Pulmonary artery endothelial cell (primary cell): ENCODE data around the gene VSX2. TPM values are rescaled to one million over a fixed set of nuclear protein-coding genes. Genes with fewer than 3 reads are reported as not detected.

ENCODE experiments used
- DNase-seq: peaks from one replicate; pipeline ENCODE4 v3.0.0-alpha.2; 2011; ENCODE audit warnings: low read depth, low spot score
- total RNA-seq: library from RNA; depleted of rRNA; stranded (reverse); fragments of >200 nt; gene quantifications from 2 replicates; pipeline ENCODE4 v1.2.3, GENCODE V29; 2014

The VSX2 gene
- total RNA-seq, 1 donor from 2014 or later = not detected

DNA sequence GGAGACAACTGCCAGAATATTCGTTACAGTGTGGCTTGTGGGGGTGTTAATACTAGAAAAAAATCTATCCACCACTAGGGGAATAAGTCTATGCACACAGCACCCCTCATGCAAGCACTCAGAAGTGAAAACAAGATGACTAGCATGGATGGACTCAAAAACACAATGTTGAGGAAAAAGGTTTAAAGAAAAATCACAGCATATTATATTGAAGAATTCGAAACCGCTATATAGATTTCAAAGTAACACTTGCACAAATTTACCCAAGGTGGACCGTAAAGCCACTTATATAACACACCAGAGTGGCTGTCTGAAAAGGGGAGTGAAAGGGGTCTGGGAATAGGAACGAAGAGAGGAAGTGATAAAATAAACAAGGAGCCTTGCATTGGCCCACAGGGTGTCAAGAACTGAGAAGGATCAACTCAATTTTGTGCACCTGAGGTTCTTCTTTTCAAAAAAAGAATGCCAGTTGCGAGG, 62.9 kb downstream of the VSX2 start:
- no peak for DNase-seq

DNA sequence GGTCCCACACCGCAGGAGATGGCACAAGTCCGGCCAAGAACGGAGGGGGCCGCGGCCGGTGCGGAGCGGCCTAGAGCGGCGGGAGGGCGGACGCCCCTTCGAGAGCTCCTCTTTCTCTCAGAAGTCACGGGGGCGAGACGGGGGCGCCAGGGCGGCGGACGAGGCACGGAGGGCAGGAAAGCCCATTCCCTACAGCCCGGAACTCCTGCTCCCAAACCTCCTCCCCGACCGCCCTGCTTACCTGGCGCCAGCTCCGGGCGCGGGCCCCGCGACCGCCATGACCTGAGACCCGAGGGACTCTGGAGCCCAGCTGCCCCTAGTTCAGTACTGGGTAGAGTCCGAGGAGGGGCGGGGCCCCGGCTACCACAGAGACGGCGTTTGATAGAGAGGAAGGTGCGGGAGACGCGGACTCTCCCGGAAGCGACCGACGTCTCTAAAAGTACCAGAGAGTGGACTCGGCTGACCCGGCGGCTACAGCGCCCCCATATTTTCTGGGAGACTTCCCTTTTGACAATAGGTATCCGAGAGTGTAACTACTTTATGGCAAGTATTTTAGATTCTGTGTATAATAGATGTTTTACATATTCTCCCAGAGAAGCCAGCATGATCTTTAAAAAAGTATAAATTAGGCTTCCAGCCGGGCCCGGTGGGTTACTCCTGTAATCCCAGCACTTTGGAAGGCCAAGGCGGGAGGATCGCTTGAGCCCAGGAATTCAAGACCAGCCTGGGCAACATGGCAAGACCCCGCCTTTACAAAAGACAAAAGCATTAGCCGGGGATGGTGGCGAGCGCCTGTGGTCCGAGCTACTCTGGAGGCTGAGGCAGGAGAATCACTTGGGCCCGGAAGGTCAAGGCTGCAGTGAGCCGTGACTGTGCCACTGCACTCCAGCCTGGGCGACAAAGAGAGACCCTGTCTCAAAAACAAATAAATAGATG, 63.7 kb downstream of the VSX2 start, which contains the start of gene ABCD4:
Gene ABCD4 (minus strand): TSS at position 301 of the 936 bp plus-strand sequence. CDS start 22 bp downstream, at position 279.
- peak; percentile 74 for DNase-seq

- DNase-seq = no peak
Observed at GRCh38 chr14:74308695-74309094, 69.4 kb downstream of the VSX2 start.

- DNase-seq = no peak
Observed at GRCh38 chr14:74309125-74310022, 70.1 kb downstream of the VSX2 start.

- DNase-seq = no peak
Observed at GRCh38 chr14:74312161-74312560, 72.9 kb downstream of the VSX2 start.

Other genes with a start within 250 kb of the VSX2 start
- 9.9 and 12.7 TPM in 2 replicates for gene ENTPD5, start 220.2 kb upstream of the VSX2 start, total RNA-seq
- gene BBOF1, start 220.1 kb upstream of the VSX2 start, total RNA-seq = 1.3 and 1.9 TPM in 2 replicates
- 21.6 and 30.9 TPM in 2 replicates for gene ALDH6A1, start 155.0 kb upstream of the VSX2 start, total RNA-seq
- gene LIN52, start 154.5 kb upstream of the VSX2 start, total RNA-seq = 11.0 and 15.5 TPM in 2 replicates
- gene ABCD4, start 63.5 kb downstream of the VSX2 start, total RNA-seq = 30.0 and 43.5 TPM in 2 replicates
- gene VRTN, start 109.0 kb downstream of the VSX2 start, total RNA-seq = not detected in 2 replicates
- gene SYNDIG1L, start 186.8 kb downstream of the VSX2 start, total RNA-seq = not detected in 2 replicates